Activated CD4-positive, alpha-beta T cell treated with anti-CD3 and anti-CD28 coated beads for 24 hours (primary cell): Measurements from ENCODE around the gene PSD2.
"Not testable (repeated sequence)": the region's sequence is repeated elsewhere in the genome, so short reads cannot be mapped to it uniquely, and the experiment has no call there.

Experiments
- DNase-seq, 2 donors: peaks; one replicate each; pipeline ENCODE4 v3.0.0-alpha.2; 2020; ENCODE audit warnings: low read depth in 2 of 2

Gene PSD2

GRCh38 chr5:139789116-139789844, 6.3 kb upstream of the PSD2 start:
- no peak for DNase-seq

GRCh38 chr5:139789845-139790189, 5.8 kb upstream of the PSD2 start:
- no peak for DNase-seq

- no peak for DNase-seq
Measured at GRCh38 chr5:139792218-139792617, 3.4 kb upstream of the PSD2 start.

GRCh38 chr5:139792655-139793054, 3.0 kb upstream of the PSD2 start:
- DNase-seq, result not testable (repeated sequence)

GRCh38 chr5:139794067-139794846, 1.4 kb upstream of the PSD2 start:
- DNase-seq, result no peak

GRCh38 chr5:139796061-139796806, 626 bp downstream of the PSD2 start:
- no peak for DNase-seq

GRCh38 chr5:139797335-139797734, 1.7 kb downstream of the PSD2 start:
- DNase-seq, result no peak

- no peak for DNase-seq
Measured at GRCh38 chr5:139797856-139798510, 2.4 kb downstream of the PSD2 start.

- DNase-seq, result no peak
Measured at GRCh38 chr5:139798883-139799282, 3.3 kb downstream of the PSD2 start.

- no peak for DNase-seq
Measured at GRCh38 chr5:139799359-139799758, 3.8 kb downstream of the PSD2 start.

- no peak for DNase-seq
Measured at GRCh38 chr5:139803978-139804377, 8.4 kb downstream of the PSD2 start.

GRCh38 chr5:139804800-139805397, 9.3 kb downstream of the PSD2 start:
- DNase-seq, result no peak

- no peak for DNase-seq
Measured at GRCh38 chr5:139805545-139805944, 9.9 kb downstream of the PSD2 start.

GRCh38 chr5:139806111-139806510, 10.5 kb downstream of the PSD2 start:
- DNase-seq, result no peak

- no peak for DNase-seq
Measured at GRCh38 chr5:139806726-139807646, 11.4 kb downstream of the PSD2 start.

GRCh38 chr5:139807647-139808030, 12.0 kb downstream of the PSD2 start:
- no peak for DNase-seq

GRCh38 chr5:139808481-139809330, 13.1 kb downstream of the PSD2 start:
- peak in 1 of 2 donors; percentile 17 for DNase-seq

- no peak for DNase-seq
Measured at GRCh38 chr5:139809331-139809810, 13.8 kb downstream of the PSD2 start.
